ENCODE results near the gene ACBD6.

DNA sequence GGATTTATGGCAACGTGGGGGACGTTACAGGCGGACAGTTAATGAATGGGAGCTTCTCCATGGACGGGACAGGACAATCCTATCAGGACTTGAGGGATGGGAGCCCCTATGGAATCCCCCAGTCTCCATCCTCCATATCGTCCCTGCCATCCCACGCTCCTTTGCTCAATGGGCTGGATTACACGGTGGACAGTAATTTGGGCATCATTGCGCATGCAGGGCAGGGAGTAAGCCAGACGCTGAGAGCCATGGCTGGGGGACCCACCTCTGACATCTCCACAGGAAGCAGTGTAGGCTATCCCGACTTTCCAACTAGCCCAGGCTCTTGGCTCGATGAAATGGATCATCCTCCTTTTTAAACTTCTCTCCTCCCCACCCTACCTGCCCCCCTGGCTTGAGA is 228.2 kb downstream of the ACBD6 start:
- TF ChIP-seq TAF1 (IDR thresholded peaks at IDR 0.05; ENCODE audit: borderline replicate concordance, insufficient read depth, low read length) (no peak), POLR2AphosphoS5 (IDR thresholded peaks at IDR 0.05; ENCODE audit: low read depth, low read length) (no peak; the same call in 1 of the 2 replicates), REST (IDR thresholded peaks at IDR 0.05; ENCODE audit: insufficient read depth in 1 of 2, low read depth in 2 of 2, low read length in 2 of 2) (no peak)
